ENCODE data around the gene CTNNA1.
A peak's percentile ranks its signal among the peaks of the same experiment; 100 is the strongest.
"Not testable (repeated sequence)": the region's sequence is repeated elsewhere in the genome, so short reads cannot be mapped to it uniquely, and the experiment has no call there.

Gene CTNNA1

GRCh38 chr5:138820695-138821094 is 67.5 kb downstream of the CTNNA1 start:
- DNase-seq, result no peak

GRCh38 chr5:138824516-138824915 is 71.3 kb downstream of the CTNNA1 start:
- no peak for DNase-seq

- DNase-seq, result no peak
Measured at GRCh38 chr5:138824924-138825863, 72.0 kb downstream of the CTNNA1 start.

GRCh38 chr5:138828556-138828955 is 75.3 kb downstream of the CTNNA1 start:
- DNase-seq, result no peak

GRCh38 chr5:138829341-138829740 is 76.1 kb downstream of the CTNNA1 start:
- DNase-seq, result peak; percentile 29

- DNase-seq, result peak; percentile 52
Measured at GRCh38 chr5:138831703-138832102, 78.5 kb downstream of the CTNNA1 start.

- peak; percentile 27 for DNase-seq
Measured at GRCh38 chr5:138832218-138832617, 79.0 kb downstream of the CTNNA1 start.

- DNase-seq, result no peak
Measured at GRCh38 chr5:138833080-138833479, 79.9 kb downstream of the CTNNA1 start.

- DNase-seq, result no peak
Measured at GRCh38 chr5:138833726-138834480, 80.7 kb downstream of the CTNNA1 start.

GRCh38 chr5:138834853-138835252 is 81.6 kb downstream of the CTNNA1 start:
- DNase-seq, result not testable (repeated sequence)

- DNase-seq, result no peak
Measured at GRCh38 chr5:138837160-138837559, 83.9 kb downstream of the CTNNA1 start.

GRCh38 chr5:138840103-138840502 is 86.9 kb downstream of the CTNNA1 start:
- no peak for DNase-seq

- DNase-seq, result no peak
Measured at GRCh38 chr5:138841531-138841930, 88.3 kb downstream of the CTNNA1 start.

GRCh38 chr5:138843316-138844124 is 90.3 kb downstream of the CTNNA1 start:
- DNase-seq, result peak; percentile 46

- DNase-seq, result no peak
Measured at GRCh38 chr5:138844125-138844461, 90.9 kb downstream of the CTNNA1 start.

- DNase-seq, result peak; percentile 85
Measured at GRCh38 chr5:138844812-138845513, 91.7 kb downstream of the CTNNA1 start.

GRCh38 chr5:138849439-138849838 is 96.2 kb downstream of the CTNNA1 start:
- no peak for DNase-seq

- no peak for DNase-seq
Measured at GRCh38 chr5:138849882-138850281, 96.7 kb downstream of the CTNNA1 start.

GRCh38 chr5:138850865-138851435 is 97.7 kb downstream of the CTNNA1 start:
- no peak for DNase-seq

GRCh38 chr5:138853132-138853531 is 99.9 kb downstream of the CTNNA1 start:
- DNase-seq, result no peak

- DNase-seq, result no peak
Measured at GRCh38 chr5:138867011-138867410, 113.8 kb downstream of the CTNNA1 start.

GRCh38 chr5:138869038-138869437 is 115.8 kb downstream of the CTNNA1 start:
- DNase-seq, result no peak
